ENCODE results near the gene DEFB119.
"Not testable (repeated sequence)": the region's sequence is repeated elsewhere in the genome, so short reads cannot be mapped to it uniquely, and the experiment has no call there.

Gene DEFB119

DNA sequence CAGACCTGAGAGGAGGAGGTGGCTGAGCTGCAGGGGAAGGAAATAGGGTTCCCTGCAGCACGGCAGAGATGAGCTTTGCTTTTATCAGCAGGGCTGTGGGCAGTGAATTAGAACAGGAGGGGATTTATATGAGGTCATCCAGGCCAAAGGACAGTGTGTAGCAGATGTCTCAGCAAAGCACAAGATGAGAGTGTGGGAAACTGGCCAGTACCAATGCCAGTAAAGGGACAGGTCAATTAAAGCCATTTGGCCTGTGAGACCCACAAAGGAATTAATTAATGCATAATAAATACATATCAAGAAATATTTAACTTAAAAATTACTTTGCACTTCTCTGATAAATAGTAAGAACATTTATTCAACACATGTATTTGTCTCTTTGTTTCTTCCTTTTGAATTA is at the start of gene DEFB119:
DEFB119 (minus strand) TSS at position 101 of the 400 bp plus-strand sequence. CDS start 107 bp downstream, outside the sequence.
- DNase-seq: no peak

DNA sequence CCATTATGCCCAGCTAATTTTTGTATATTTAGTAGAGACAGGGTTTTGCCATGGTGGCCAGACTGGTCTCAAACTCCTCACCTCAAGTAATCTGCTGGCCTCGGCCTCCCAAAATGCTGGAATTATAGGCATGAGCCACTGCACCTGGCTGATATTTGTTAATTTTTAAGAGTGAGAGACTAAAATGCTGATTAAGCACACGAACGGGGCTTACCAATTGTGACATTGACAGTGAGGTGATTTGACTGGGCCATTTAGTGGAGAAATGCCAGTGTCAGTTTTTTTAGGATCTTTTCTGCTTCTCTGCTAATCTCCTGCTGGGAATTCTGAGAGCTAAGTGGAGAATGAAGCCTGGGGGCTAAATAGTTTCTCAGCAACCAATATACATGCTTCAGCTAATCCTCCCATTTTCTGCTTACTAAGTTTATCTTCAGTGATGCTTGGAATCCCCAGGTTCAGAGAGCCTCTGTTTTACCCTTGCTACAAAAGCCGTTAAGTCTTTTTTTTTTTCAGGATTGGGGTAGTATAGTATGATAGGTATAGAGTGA is 40.3 kb upstream of the DEFB119 start:
- no peak for DNase-seq

DNA sequence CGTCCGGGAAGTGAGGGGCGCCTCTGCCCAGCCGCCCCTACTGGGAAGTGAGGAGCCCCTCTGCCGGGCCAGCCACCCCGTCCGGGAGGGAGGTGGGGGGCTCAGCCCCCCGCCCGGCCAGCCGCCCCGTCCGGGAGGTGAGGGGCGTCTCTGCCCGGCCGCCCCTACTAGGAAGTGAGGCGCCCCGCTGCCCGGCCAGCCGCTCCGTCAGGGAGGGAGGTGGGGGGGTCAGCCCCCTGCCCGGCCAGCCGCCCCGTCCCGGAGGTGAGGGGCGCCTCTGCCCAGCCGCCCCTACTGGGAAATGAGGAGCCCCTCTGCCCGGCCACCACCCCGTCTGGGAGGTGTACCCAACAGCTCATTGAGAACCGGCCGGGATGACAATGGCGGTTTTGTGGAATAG is 37.2 kb upstream of the DEFB119 start:
- not testable (repeated sequence) for DNase-seq

GRCh38 chr20:31426891-31427551 is 36.6 kb upstream of the DEFB119 start:
- DNase-seq: not testable (repeated sequence)

DNA sequence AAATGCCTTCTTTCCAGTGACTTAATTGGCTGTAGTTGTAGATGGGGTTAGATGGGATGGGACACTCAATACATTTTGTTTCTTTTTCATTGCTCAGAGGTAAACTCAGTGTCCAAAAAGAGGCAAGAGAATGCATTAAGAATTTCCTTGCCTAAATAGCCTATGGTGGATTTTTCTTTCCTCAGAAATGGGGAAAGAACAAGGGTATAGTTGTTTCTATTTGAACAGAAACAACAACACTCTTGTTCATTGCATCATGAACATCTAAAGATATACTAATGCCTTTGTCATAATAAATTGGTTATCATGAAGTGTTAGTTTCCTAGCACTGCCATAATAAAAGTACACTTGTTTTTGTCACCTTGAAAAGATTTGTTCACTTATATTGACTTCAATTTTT is 35.4 kb upstream of the DEFB119 start:
- DNase-seq: no peak

DNA sequence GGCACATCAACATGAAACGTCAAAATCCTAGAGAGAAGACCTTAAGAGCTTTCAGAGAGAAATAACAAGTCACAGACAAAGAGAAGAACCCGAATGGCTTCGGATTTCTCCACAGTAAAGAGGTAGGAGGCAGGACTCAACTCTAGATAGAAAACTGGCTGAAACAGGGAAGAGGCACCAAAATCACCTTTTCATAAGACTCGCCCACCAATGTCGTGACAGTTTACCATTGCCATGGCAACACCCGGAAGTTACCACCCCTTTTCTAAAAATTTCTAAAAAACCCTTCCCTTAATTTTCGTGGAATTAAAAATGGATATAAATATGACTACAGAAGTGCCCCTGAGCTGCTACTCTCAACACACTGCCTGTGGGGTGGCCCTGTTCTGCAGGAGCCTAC is 27.9 kb upstream of the DEFB119 start:
- no peak for DNase-seq

DNA sequence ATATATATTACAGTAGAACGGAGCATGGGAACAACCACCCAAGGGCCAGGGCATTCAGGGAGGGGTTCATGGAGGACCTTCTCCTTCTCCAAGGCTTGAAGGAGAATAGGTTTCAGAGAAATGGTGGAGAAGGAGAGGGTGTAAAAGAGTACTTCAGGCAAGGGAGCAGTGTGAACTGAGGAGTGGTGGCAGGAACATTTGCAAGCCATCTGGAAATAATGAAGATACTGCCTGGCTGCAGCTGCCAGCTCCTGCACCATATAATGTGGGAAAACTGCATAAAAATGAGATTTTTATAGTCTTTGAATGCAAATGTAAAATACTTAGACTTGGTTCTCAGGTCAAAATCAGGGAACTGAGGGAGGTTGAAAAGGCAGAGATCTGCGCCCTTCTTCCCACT is 25.3 kb upstream of the DEFB119 start:
- DNase-seq: no peak

- no peak for DNase-seq
Measured at GRCh38 chr20:31414381-31414780, 24.0 kb upstream of the DEFB119 start.

GRCh38 chr20:31410011-31410410 is 19.6 kb upstream of the DEFB119 start:
- DNase-seq: no peak

DNA sequence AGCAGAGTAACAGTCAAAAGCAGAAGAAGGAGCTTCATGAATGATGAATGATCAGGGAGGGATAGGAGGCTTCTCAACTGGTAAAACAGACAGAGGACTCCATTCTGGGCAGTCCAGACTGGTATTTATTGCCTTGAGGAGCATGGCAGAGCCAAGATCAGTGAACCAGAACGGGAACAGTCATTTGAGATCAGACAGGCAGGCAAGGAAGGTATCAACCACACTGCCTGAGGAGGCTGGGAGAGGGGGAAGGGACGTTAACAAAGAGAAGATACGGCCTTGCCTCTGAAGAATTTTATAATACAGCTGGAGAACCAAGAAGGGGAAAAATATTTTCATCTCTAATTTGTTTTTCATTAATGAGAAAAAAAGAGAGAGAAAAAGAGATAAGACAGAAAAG is 15.7 kb upstream of the DEFB119 start, which contains the start of gene DEFB121:
DEFB121 (minus strand) TSS at position 101 of the 400 bp plus-strand sequence; CDS start at position 38, 63 bp downstream.
- no peak for DNase-seq

GRCh38 chr20:31403886-31404285 is 13.5 kb upstream of the DEFB119 start:
- DNase-seq: no peak

GRCh38 chr20:31394900-31395299 is 4.5 kb upstream of the DEFB119 start:
- no peak for DNase-seq

- no peak for DNase-seq
Measured at GRCh38 chr20:31392836-31393235, 2.4 kb upstream of the DEFB119 start.

GRCh38 chr20:31374346-31374745 is 16.0 kb downstream of the DEFB119 start:
- DNase-seq: no peak

DNA sequence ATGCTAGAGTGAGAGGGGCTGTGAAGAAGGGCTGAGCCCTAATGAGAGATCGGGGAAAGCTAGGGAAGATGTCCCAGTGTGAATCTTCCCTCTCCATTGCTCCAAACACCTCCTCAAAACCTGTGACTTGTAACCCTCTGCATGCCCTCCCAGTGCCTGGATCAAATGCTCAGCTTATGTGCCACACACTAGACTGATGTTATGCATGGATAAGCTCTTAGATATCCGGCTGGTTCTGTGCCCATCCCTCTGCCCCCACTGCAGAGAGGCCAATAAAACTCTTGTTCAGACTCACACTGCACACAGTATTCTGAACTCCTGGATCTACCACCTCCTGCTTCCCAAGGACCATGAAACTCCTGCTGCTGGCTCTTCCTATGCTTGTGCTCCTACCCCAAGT is 22.1 kb downstream of the DEFB119 start, which contains the start of gene DEFB118:
DEFB118 (plus strand) TSS at position 301 of the 400 bp plus-strand sequence; CDS start at position 351, 50 bp downstream.
- DNase-seq: no peak

DNA sequence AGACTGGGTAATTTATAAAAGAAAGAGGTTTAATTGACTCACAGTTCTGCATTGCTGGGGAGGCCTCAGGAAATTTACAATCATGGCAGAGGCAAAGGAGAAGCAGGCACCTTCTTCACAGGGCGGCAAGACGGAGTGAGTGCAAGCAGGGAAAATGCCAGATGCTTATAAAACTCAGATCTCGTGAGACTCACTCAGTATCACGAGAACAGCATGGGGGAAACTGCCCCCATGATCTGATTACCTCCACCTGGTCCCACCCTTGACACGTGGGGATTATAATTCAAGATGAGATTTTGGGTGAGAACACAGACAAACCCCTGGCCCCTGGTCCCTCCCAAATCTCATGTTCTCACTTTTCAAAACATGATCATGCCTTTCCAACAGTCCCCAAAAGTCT is 26.1 kb downstream of the DEFB119 start:
- DNase-seq: not testable (repeated sequence)

GRCh38 chr20:31363295-31363694 is 27.1 kb downstream of the DEFB119 start:
- DNase-seq: no peak

GRCh38 chr20:31355981-31356380 is 34.4 kb downstream of the DEFB119 start:
- DNase-seq: no peak

DNA sequence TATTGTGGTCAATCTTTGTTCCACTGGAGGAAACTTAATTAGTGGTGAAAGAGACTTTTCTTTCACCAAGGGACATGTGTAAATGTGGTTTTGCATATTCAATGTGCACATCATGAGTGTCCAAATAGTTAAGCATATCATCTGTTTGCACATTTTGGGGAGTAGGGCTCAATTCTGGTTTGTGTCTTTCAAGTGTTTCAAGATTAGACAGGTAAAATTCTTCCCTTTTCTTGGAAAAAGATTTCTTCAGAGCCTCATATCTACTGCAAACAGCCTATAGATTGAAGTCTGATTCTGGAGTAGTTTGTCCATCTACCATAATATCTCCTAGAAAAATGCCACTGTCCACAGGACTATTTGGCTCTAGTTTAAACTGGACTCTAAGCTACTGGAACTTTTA is 48.9 kb downstream of the DEFB119 start:
- DNase-seq: no peak

GRCh38 chr20:31330893-31331292 is 59.5 kb downstream of the DEFB119 start:
- DNase-seq: no peak
